ENCODE results near the gene SSTR1. TPM values are rescaled to one million over a fixed set of nuclear protein-coding genes. Genes with fewer than 3 reads are reported as not detected.

SSTR1 gene
- total RNA-seq, 2 experiments from 2014 or later: not detected

GRCh38 chr14:38225946-38226345 lies 18.2 kb downstream of the SSTR1 start:
- POLR2A ChIA-PET: no interaction called here
- CTCF ChIA-PET: no interaction called here

GRCh38 chr14:38226366-38226765 lies 18.7 kb downstream of the SSTR1 start:
- ChIA-PET POLR2A (no interaction called here), CTCF (no interaction called here)

- CTCF ChIA-PET: no interaction called here
- POLR2A ChIA-PET: no interaction called here
These were observed 25.5 kb downstream of the SSTR1 start for GRCh38 chr14:38233218-38233617.

- CTCF ChIA-PET: no interaction called here
- POLR2A ChIA-PET: no interaction called here
These were observed 30.6 kb downstream of the SSTR1 start for GRCh38 chr14:38238332-38238731.

- CTCF ChIA-PET: no interaction called here
- POLR2A ChIA-PET: no interaction called here
These were observed 31.2 kb downstream of the SSTR1 start for GRCh38 chr14:38238878-38239277.

GRCh38 chr14:38243696-38244240 lies 36.1 kb downstream of the SSTR1 start:
- ChIA-PET CTCF (no interaction called here), POLR2A (no interaction called here)

- POLR2A ChIA-PET: no interaction called here
- CTCF ChIA-PET: no interaction called here
These were observed 40.8 kb downstream of the SSTR1 start for GRCh38 chr14:38248321-38249028.

GRCh38 chr14:38250331-38250730 lies 42.6 kb downstream of the SSTR1 start:
- ChIA-PET POLR2A (no interaction called here), CTCF (no interaction called here)

- POLR2A ChIA-PET: no interaction called here
- CTCF ChIA-PET: no interaction called here
These were observed 44.5 kb downstream of the SSTR1 start for GRCh38 chr14:38252066-38252710.

GRCh38 chr14:38253676-38254075 lies 46.0 kb downstream of the SSTR1 start:
- ChIA-PET CTCF (no interaction called here), POLR2A (no interaction called here)

GRCh38 chr14:38254571-38255407 lies 47.1 kb downstream of the SSTR1 start:
- ChIA-PET POLR2A (no interaction called here), CTCF (no interaction called here)

- ChIA-PET CTCF (no interaction called here), POLR2A (no interaction called here)
These were observed 47.6 kb downstream of the SSTR1 start for GRCh38 chr14:38255408-38255672.

- ChIA-PET CTCF (no interaction called here), POLR2A (no interaction called here)
These were observed 48.2 kb downstream of the SSTR1 start, which contains the start of gene CLEC14A for GRCh38 chr14:38255673-38256532. Gene CLEC14A, minus strand, starts transcription at chr14:38256093. Its CDS starts 71 bp downstream, at chr14:38256022.

GRCh38 chr14:38256533-38256840 lies 48.8 kb downstream of the SSTR1 start:
- POLR2A ChIA-PET: no interaction called here
- CTCF ChIA-PET: no interaction called here

- POLR2A ChIA-PET: no interaction called here
- CTCF ChIA-PET: no interaction called here
These were observed 49.8 kb downstream of the SSTR1 start for GRCh38 chr14:38257507-38257906.

- POLR2A ChIA-PET: no interaction called here
- CTCF ChIA-PET: no interaction called here
These were observed 53.9 kb downstream of the SSTR1 start for GRCh38 chr14:38261620-38262019.

Measured in activated CD8-positive, alpha-beta memory T cell treated with anti-CD3 and anti-CD28 coated beads for 36 hours (primary cell).